A673 (cell line): Measurements from ENCODE around the gene MRPS11. TPM values are rescaled to one million over a fixed set of nuclear protein-coding genes. Genes with fewer than 3 reads are reported as not detected.
"Not testable (repeated sequence)": the region's sequence is repeated elsewhere in the genome, so short reads cannot be mapped to it uniquely, and the experiment has no call there.

ENCODE experiments used
- BruUV-seq: library from RNA; stranded (reverse); fragments of 400-500 nt; replicated peaks from 2 replicates; lab custom pipeline; 2021; lab: Mats Ljungman, UMichigan
- CTCF ChIA-PET: fragments of 300-600 bp; sonication (Branson Sonifier 250); formaldehyde crosslinking; loops from one replicate; lab custom pipeline; 2022; ENCODE audit warnings: antibody characterized with exemption; lab: Charles Lee
- POLR2A ChIA-PET: fragments of 300-600 bp; sonication (Branson Sonifier 250); formaldehyde crosslinking; loops from one replicate; lab custom pipeline; 2022; ENCODE audit warnings: antibody characterized with exemption; ENCODE audit not compliant: low non-redundant PET; lab: Charles Lee
- DNase-seq: peaks from one replicate; pipeline ENCODE4 v3.0.0-alpha.2; 2015; ENCODE audit warnings: low spot score
- H3K27ac ChIP-seq: fragments of 200-600 bp; sonication (generic); 2 replicates; pipeline ENCODE4 v1.5.1; 2016; ENCODE audit warnings: mixed run types, low read depth, mild to moderate bottlenecking, mixed read lengths, antibody characterized with exemption, low read length; ENCODE audit not compliant: poor library complexity, severe bottlenecking
- H3K27me3 ChIP-seq: fragments of 200-600 bp; sonication (generic); replicated peaks from 2 replicates; pipeline ENCODE4 v1.6.1; 2017; ENCODE audit warnings: mixed run types, low read depth, mild to moderate bottlenecking, mixed read lengths, antibody characterized with exemption, low read length; ENCODE audit not compliant: insufficient read depth, poor library complexity
- H3K36me3 ChIP-seq: fragments of 200-600 bp; sonication (generic); 2 replicates; pipeline ENCODE4 v1.6.1; 2016; ENCODE audit warnings: mixed run types, mild to moderate bottlenecking, mixed read lengths, antibody characterized with exemption, low read length; ENCODE audit not compliant: insufficient read depth, poor library complexity, severe bottlenecking
- H3K4me1 ChIP-seq: fragments of 200-600 bp; sonication (generic); 2 replicates; pipeline ENCODE4 v1.6.1; 2017; ENCODE audit warnings: mixed run types, mild to moderate bottlenecking, mixed read lengths, antibody characterized with exemption, low read length; ENCODE audit not compliant: insufficient read depth, poor library complexity, severe bottlenecking
- H3K4me3 ChIP-seq: fragments of 200-600 bp; sonication (generic); 2 replicates; pipeline ENCODE4 v1.5.1; 2016; ENCODE audit warnings: low read depth, mixed run types, mild to moderate bottlenecking, mixed read lengths, low read length; ENCODE audit not compliant: poor library complexity, severe bottlenecking
- H3K9me3 ChIP-seq: fragments of 200-600 bp; sonication (generic); 2 replicates; pipeline ENCODE4 v1.6.1; 2016; ENCODE audit warnings: mixed run types, low read depth, mild to moderate bottlenecking, mixed read lengths, antibody characterized with exemption, low read length; ENCODE audit not compliant: poor library complexity, severe bottlenecking
- CTCF ChIP-seq: fragments of 300-800, 200-600 bp; sonication (generic); conservative IDR thresholded peaks from 2 replicates; pipeline ENCODE4 v1.5.1; 2017; ENCODE audit warnings: low read depth, mild to moderate bottlenecking, antibody characterized with exemption, low read length, moderate library complexity, mixed read lengths
- EZH2 ChIP-seq: fragments of 200-600 bp; sonication (generic); IDR thresholded peaks from 2 replicates; pipeline ENCODE4 v1.6.1; 2017; ENCODE audit warnings: borderline replicate concordance, low read depth, mild to moderate bottlenecking, mixed read lengths, antibody characterized with exemption, low read length; ENCODE audit not compliant: poor library complexity, severe bottlenecking
- intact Hi-C: fragments of 100-400 bp; cut with micrococcal nuclease; formaldehyde crosslinking; loops from one replicate; pipeline ENCODE4 v1.10.0; 2022; ENCODE audit not compliant: unreplicated experiment
- total RNA-seq: library from RNA; stranded (reverse); gene quantifications from 2 replicates; pipeline ENCODE4 v1.2.3, GENCODE V29; 2021

MRPS11 gene
- total RNA-seq, 1 experiment from 2014 or later, result 90.0 TPM

GRCh38 chr15:88518903-88519302 is 51.4 kb downstream of the MRPS11 start:
- no TSS peak for BruUV-seq
- DNase-seq, result no peak
- Histone ChIP-seq H3K9me3 (no peaks in the 10 kb centered on the region), H3K27me3 (no peaks in the 10 kb centered on the region), H3K4me1 (no peaks in the 10 kb centered on the region), H3K4me3 (no peak overlapping the region), H3K27ac (no peak overlapping the region), H3K36me3 (no peaks in the 10 kb centered on the region)
- TF ChIP-seq EZH2 (no peak), CTCF (no peak)
- POLR2A ChIA-PET, result no interaction called here
- intact Hi-C loops, result no loop called here
- CTCF ChIA-PET, result no interaction called here

DNA sequence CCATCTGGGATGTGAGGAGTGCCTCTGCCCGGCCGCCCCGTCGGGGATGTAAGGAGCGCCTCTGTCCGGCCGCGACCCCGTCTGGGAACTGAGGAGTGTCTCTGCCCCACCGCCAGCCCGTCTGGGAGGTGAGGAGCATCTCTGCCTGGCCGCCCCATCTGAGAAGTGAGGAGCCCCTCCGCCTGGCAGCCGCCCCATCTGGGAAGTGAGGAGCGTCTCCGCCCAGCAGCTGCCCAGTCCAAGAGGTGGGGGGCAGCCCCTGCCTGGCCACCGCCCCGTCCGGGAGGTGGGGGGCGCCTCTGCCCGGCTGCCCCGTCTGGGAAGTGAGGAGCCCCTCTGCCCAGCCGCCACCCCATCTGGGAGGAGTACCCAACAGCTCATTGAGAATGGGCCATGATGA is 56.6 kb downstream of the MRPS11 start:
- H3K9me3 ChIP-seq, intact Hi-C loops, H3K27ac ChIP-seq, H3K4me1 ChIP-seq, BruUV-seq, H3K27me3 ChIP-seq, H3K4me3 ChIP-seq, DNase-seq, CTCF ChIA-PET, POLR2A ChIA-PET: not testable (repeated sequence)
- H3K36me3 ChIP-seq, result peaks cover 11% of the 10 kb centered on the region

- CTCF ChIA-PET, result no interaction called here
These were observed 57.9 kb downstream of the MRPS11 start for GRCh38 chr15:88525418-88525817.

More at GRCh38 chr15:88525418-88525817, 57.9 kb downstream of the MRPS11 start:
- intact Hi-C loops, result no loop called here
- H3K4me3 ChIP-seq, result no peak overlapping the region
- no peak for TF ChIP-seq CTCF
- no peak for TF ChIP-seq EZH2
- H3K4me1 ChIP-seq, result no peaks in the 10 kb centered on the region
- H3K36me3 ChIP-seq, result peaks cover 18% of the 10 kb centered on the region
- DNase-seq, result no peak
- POLR2A ChIA-PET, result no interaction called here
- BruUV-seq, result no TSS peak
- no peak overlapping the region for H3K27ac ChIP-seq
- no peaks in the 10 kb centered on the region for H3K27me3 ChIP-seq
- no peaks in the 10 kb centered on the region for H3K9me3 ChIP-seq
